ENCODE data around the gene SOX8.

Gene SOX8

GRCh38 chr16:969508-970385 is 11.8 kb upstream of the SOX8 start:
- Histone ChIP-seq H2AFZ (ENCODE audit: low read length) (no peak overlapping the region), H3K9me2 (ENCODE audit: low read depth, low read length) (no peaks in the 10 kb centered on the region), H3K4me3 (ENCODE audit: low read depth, low read length, poor library complexity, severe bottlenecking) (peak overlapping the region; percentile 87), H3K27ac (ENCODE audit: low read depth, low read length, poor library complexity, severe bottlenecking) (no peak overlapping the region), H3K4me2 (ENCODE audit: low read length) (peak overlapping the region; percentile 84), H3F3A (ENCODE audit: insufficient read depth, low read length) (no peaks in the 10 kb centered on the region), H3K9ac (ENCODE audit: low read length) (peak overlapping the region; percentile 77), H3K36me3 (ENCODE audit: insufficient read depth, low read length) (no peaks in the 10 kb centered on the region; the same call in 1 of the 2 replicates), H3K9me3 (ENCODE audit: low read length) (no peaks in the 10 kb centered on the region), H3K4me1 (ENCODE audit: insufficient read depth, low read length, severe bottlenecking) (peaks cover 21% of the 10 kb centered on the region), H3K27me3 (ENCODE audit: insufficient read depth, low read length) (peaks cover 11% of the 10 kb centered on the region; the same call in 1 of the 2 replicates), H4K20me1 (ENCODE audit: insufficient read depth, low read length) (no peaks in the 10 kb centered on the region), H3K79me2 (ENCODE audit: insufficient read depth, low read length) (no peaks in the 10 kb centered on the region)
- no peak for TF ChIP-seq CTCF (IDR thresholded peaks at IDR 0.05; ENCODE audit: low read length)
- TF ChIP-seq EZH2 (IDR thresholded peaks at IDR 0.05; ENCODE audit: borderline replicate concordance, low read length), result no peak

- Histone ChIP-seq H3K4me2 (ENCODE audit: low read length) (peak overlapping the region; percentile 84), H3K4me3 (ENCODE audit: low read depth, low read length, poor library complexity, severe bottlenecking) (peak overlapping the region; percentile 87), H4K20me1 (ENCODE audit: insufficient read depth, low read length) (no peaks in the 10 kb centered on the region), H3F3A (ENCODE audit: insufficient read depth, low read length) (no peaks in the 10 kb centered on the region), H3K9ac (ENCODE audit: low read length) (peak overlapping the region; percentile 77), H3K27me3 (ENCODE audit: insufficient read depth, low read length) (peaks cover 7% of the 10 kb centered on the region; the same call in 1 of the 2 replicates), H3K9me2 (ENCODE audit: low read depth, low read length) (no peaks in the 10 kb centered on the region), H3K79me2 (ENCODE audit: insufficient read depth, low read length) (no peaks in the 10 kb centered on the region), H3K4me1 (ENCODE audit: insufficient read depth, low read length, severe bottlenecking) (peaks cover 21% of the 10 kb centered on the region), H3K36me3 (ENCODE audit: insufficient read depth, low read length) (no peaks in the 10 kb centered on the region; the same call in 1 of the 2 replicates), H2AFZ (ENCODE audit: low read length) (no peak overlapping the region), H3K9me3 (ENCODE audit: low read length) (no peaks in the 10 kb centered on the region), H3K27ac (ENCODE audit: low read depth, low read length, poor library complexity, severe bottlenecking) (no peak overlapping the region)
- TF ChIP-seq EZH2 (IDR thresholded peaks at IDR 0.05; ENCODE audit: borderline replicate concordance, low read length), result no peak
- TF ChIP-seq CTCF (IDR thresholded peaks at IDR 0.05; ENCODE audit: low read length), result no peak
These were observed 11.2 kb upstream of the SOX8 start for GRCh38 chr16:970386-970765.

- no peak for TF ChIP-seq EZH2 (IDR thresholded peaks at IDR 0.05; ENCODE audit: borderline replicate concordance, low read length)
- no peak for TF ChIP-seq CTCF (IDR thresholded peaks at IDR 0.05; ENCODE audit: low read length)
- H4K20me1 ChIP-seq (ENCODE audit: insufficient read depth, low read length), result no peaks in the 10 kb centered on the region
- H3K9me2 ChIP-seq (ENCODE audit: low read depth, low read length), result no peaks in the 10 kb centered on the region
- H3K4me2 ChIP-seq (ENCODE audit: low read length), result peak within 1 kb of the TSS; percentile 84
- H3K27me3 ChIP-seq (ENCODE audit: insufficient read depth, low read length), result peaks cover 12% of the 10 kb centered on the region; the same call in 1 of the 2 replicates
- H3K9ac ChIP-seq (ENCODE audit: low read length), result peak within 1 kb of the TSS; percentile 77
- H3K27ac ChIP-seq (ENCODE audit: low read depth, low read length, poor library complexity, severe bottlenecking), result no peak within 1 kb of the TSS
- H3K36me3 ChIP-seq (ENCODE audit: insufficient read depth, low read length), result no peaks in the 10 kb centered on the region; the same call in 1 of the 2 replicates
- H3F3A ChIP-seq (ENCODE audit: insufficient read depth, low read length), result no peaks in the 10 kb centered on the region
- peaks cover 21% of the 10 kb centered on the region for H3K4me1 ChIP-seq (ENCODE audit: insufficient read depth, low read length, severe bottlenecking)
- H3K4me3 ChIP-seq (ENCODE audit: low read depth, low read length, poor library complexity, severe bottlenecking), result peak within 1 kb of the TSS; percentile 87
- H2AFZ ChIP-seq (ENCODE audit: low read length), result no peak within 1 kb of the TSS
- H3K79me2 ChIP-seq (ENCODE audit: insufficient read depth, low read length), result no peaks in the 10 kb centered on the region
- H3K9me3 ChIP-seq (ENCODE audit: low read length), result no peaks in the 10 kb centered on the region
These were observed 10.6 kb upstream of the SOX8 start, which contains the start of gene LMF1 for GRCh38 chr16:970766-971581. Gene LMF1, minus strand, starts transcription at chr16:970984. Its CDS starts 4 bp downstream, at chr16:970980.
